HG03342 (cell line): ENCODE results near the gene AP4B1.
"Not testable (repeated sequence)": the region's sequence is repeated elsewhere in the genome, so short reads cannot be mapped to it uniquely, and the experiment has no call there.

Source experiments
- ATAC-seq: cut with Tn5 transposase; IDR thresholded peaks from one replicate; pipeline ENCODE4 v1.9.1; 2021; ENCODE audit warnings: mild to moderate bottlenecking, moderate library complexity; ENCODE audit not compliant: unreplicated experiment

Gene AP4B1

GRCh38 chr1:113904674-113905434 is at the start of gene AP4B1, which contains the start of gene DCLRE1B:
AP4B1 (minus strand) TSS chr1:113904799; CDS start chr1:113904717, 82 bp downstream.
DCLRE1B (plus strand) TSS chr1:113905326; CDS start chr1:113905587, 261 bp downstream.
- peak; percentile 86 for ATAC-seq

DNA sequence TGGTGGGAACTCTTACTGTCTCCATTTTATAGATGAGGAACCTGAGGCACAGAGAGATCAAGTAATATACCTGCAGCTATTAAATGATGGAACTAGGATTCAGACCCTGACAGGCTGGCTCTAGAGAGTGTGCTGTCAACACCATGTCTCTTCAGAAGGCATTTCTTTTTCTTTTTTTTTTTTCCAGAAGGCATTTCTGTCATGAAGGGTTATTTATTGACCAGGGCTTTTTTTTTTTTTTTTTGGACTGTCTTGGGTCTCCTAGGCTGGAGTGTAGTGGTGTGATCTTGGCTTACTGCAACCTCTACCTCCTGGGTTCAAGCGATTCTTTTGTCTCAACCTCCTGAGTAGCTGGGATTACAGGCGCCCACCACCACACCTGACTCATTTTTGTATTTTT is 47.1 kb upstream of the AP4B1 start:
- no peak for ATAC-seq

DNA sequence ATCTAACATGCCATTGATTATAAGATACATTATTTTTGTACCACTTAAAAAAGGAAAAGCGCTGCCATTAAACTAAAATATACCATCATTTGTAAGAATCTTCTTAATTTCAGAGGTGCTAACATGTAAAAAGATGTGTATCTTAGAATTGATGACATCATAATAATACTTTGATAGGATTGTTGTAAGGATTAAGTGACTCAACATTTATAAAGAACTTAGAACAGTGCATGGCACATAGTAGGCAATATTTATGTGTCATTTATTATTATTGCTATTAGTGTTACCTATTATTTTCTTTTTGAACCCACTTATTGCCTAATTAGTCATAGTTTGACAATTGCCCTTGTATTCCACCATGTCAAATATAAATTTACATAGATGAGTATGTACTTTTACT is 46.3 kb upstream of the AP4B1 start:
- ATAC-seq, result no peak

DNA sequence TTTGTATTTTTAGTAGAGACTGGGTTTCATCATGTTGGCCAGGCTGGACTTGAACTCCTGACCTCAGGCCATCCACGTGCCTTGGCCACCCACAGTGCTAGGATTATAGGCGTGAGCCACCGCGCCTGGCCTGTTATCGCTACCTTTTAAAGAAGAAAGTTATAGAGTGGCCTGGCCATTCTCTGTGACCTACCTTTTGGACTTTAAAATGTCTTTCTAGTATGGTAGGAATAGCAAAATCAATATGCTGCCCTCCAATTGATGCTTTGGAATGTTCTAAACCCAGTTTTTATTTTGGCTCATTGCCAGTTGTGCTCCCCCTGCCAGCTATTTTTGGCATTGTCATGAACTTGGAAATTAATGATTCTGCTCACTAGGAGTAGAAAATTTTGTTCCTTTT is 44.4 kb upstream of the AP4B1 start:
- no peak for ATAC-seq

DNA sequence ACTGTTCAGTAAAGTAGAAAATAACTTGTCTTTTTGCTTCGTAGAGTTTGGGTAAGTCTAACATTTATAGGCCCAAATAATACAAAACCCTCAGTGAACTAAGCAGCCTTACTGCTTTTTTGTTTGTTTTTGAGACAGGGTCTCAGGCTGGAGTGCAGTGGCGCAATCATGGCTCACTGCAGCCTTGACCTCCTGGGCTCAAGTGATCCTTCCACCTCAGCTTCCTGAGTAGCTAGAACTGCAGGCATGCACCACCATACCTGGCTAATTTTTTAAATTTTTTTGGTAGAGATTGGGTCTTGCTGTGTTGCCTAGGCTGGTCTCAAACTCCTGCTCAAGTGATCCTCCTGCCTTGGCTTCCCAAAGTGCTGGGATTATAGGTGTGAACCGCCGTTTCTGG is 43.6 kb upstream of the AP4B1 start:
- not testable (repeated sequence) for ATAC-seq

GRCh38 chr1:113947388-113948107 is 42.9 kb upstream of the AP4B1 start:
- ATAC-seq, result no peak

DNA sequence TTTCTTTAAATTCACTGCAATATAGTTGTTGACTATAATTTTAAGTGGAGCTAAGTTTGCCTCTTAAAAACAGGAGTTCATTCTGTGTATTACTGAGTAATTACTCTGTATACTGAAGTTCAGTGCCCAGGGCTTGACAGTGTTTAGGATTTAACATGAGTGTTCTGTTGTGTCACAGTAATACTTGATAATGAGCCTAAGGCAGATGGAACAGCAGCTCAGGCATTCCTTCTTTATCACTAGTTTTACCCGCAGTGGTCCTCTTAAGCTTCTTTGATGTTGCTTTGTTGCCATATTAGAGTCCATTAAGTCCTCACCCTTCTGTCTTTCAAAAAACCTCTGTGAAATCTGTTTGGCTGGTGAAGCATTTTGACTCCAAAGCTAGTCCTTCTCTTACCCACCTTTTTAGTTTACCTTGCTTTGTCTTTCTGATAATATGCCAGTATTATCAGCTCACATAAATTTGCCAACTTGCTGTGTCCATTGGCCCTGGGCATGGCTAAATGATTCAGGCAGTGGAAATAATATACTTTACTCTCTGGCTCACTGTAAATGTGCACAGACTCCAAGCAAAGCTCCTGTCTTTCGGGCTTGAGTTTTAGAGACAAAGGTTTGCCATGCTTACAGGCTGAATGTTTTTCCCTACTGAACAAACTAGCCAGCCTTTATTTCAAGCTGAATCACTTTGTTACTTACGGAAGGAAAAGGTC is 42.2 kb upstream of the AP4B1 start:
- no peak for ATAC-seq

- no peak for ATAC-seq
These were observed 41.5 kb upstream of the AP4B1 start for GRCh38 chr1:113946112-113946511.

DNA sequence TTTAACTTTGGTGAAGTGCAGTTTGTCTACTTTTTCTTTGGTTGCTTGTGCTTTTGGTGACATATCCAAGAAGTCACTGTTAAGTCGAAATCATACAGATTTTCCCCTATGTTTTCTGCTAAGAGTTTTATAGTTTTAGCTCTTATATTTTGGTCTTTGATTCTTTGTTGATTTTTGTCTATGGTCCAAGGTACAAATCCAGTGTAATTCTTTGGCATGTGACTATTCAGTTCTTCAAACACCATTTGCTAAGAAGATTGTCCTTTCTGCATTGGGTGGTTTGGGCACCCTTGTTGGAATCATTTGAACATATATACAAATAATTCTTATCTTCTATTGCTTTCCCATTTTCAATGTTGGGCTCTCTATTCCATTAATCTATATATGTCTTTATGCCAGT is 40.7 kb upstream of the AP4B1 start:
- no peak for ATAC-seq

DNA sequence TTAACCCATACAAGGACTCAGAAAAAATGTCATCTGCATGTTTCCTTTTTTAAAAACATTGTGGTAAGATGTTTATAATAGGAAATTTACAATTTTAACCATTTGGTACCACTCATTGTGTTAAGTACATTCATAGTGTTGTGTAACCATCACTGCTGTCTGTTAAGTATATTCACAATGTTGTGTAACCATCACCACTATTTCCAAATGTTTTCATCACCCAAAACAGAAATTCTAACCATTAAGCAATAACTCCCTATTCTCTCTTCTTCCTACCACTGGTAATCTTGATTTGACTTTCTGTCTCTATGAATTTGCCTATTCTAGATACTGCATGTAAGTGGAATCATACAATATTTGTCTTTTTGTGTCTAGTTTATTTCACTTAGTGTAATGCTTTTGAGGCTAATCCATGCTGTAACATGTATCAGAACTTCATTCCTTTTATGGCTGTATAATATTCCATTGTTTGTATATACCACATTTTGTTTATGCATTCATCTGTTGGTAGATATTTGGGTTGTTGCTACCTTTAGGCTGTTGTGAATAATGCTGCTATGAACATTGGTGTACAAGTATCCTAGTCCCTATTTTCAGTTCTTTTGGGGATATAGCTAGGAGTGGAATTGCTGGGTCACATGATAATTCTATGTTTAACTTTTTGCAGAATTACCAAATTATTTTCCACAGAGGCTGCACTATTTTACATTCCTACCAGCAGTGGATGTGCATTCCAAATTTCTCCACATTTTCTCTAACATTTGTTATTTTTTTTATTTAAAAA is 38.6 kb upstream of the AP4B1 start:
- no peak for ATAC-seq

DNA sequence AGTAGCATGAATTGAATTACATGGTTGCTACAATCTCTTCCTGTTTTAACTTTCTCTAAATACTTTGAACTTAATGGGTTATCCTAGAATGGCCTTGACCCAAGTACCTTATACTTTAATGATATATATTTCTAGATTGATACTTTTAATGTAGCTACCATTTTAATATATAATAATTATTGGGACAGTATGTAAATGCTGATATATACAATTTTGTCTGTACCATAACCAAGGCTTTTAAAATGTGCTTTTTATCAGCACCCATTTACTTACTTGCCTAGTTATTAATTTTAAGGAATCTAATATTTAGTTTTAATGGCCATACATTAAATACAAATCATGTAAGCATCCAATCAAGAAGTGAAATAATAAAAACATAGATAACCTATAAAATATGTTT is 37.9 kb upstream of the AP4B1 start:
- ATAC-seq, result no peak

DNA sequence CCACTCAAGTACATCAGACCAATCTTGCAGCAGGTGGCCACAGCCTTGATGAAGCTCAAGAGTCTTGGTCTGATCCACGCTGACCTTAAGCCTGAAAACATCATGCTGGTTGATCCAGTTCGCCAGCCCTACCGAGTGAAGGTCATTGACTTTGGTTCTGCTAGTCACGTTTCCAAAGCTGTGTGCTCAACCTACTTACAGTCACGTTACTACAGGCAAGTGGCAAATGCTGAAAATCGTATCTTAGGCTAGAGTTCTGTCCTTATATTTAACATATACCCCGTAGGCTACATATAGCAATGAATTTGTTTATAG is 36.6 kb upstream of the AP4B1 start:
- no peak for ATAC-seq

- ATAC-seq, result no peak
These were observed 36.0 kb upstream of the AP4B1 start for GRCh38 chr1:113940365-113941244.

DNA sequence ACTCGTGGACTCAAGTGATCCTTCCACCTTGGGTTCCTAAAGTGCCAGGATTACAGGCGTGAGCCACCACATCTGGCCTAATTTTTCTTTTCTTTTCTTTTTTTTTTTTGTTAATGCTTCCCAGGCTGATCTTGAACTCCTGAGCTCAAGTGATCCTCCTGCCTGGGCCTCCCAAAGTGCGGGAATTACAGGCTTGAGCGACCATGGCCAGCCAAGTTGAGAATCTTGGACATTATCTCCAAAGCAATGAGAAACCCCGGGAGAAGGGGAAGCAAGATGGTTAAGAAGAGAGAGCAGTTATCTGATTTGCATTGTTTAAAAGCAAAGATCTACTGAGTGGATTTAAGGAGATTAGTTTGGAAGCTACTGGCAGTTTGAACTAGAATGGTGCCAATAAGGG is 33.6 kb upstream of the AP4B1 start:
- ATAC-seq, result no peak

DNA sequence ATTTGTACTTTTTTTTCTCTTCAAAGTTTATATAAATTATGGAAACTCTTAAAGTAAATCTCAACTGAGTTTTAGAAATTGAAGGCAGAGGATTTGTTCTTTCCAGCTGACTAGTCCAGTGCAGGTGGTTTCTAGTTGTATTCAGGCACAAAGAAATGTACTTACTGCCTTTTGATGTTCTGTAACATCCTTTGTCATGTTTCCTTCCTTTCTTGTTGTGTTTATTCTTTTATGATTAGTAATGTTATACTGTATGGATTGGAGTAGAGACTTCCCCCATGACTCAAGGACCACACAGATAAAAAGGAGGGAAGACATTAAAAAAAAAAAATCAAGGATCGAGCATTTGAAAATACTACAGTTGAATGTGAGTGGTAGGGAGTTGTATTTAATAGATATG is 32.5 kb upstream of the AP4B1 start:
- no peak for ATAC-seq

DNA sequence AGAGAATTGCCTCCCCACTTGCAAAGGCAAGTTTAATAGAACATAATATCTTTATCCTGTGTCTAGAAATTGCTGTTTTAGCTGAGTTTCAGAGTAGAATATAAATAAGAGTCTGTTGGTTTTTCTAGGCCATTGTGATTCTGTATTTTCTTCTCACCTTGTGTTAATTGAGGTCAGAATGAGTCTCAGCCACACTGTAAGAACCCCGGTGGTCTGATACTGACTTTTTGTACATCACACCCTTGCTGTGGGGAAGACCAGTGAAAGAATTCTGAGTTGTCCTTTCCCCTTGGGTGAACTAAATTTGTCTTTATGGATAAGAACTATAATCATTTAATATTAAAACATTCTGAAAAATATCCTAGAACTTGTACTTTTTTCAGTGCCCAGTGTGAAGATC is 31.4 kb upstream of the AP4B1 start:
- no peak for ATAC-seq

DNA sequence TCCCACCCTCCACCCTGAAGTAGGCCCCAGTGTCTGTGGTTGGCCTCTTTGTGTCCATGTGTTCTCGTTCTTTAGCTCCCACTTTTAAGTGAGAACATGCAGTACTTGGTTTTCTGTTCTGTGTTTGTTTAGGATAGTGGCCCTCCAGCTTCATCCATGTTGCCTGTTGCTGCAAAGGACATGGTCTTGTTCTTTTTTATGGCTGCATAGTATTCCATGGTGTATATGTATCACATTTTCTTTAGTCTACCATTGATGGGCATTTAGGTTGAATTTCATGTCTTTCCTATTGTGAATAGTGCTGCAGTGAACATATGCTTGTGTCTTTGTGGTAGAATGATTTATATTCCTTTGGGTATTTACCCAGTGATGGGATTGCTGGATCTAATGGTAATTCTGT is 30.6 kb upstream of the AP4B1 start:
- ATAC-seq, result no peak

GRCh38 chr1:113934511-113935055 is 30.0 kb upstream of the AP4B1 start:
- no peak for ATAC-seq

DNA sequence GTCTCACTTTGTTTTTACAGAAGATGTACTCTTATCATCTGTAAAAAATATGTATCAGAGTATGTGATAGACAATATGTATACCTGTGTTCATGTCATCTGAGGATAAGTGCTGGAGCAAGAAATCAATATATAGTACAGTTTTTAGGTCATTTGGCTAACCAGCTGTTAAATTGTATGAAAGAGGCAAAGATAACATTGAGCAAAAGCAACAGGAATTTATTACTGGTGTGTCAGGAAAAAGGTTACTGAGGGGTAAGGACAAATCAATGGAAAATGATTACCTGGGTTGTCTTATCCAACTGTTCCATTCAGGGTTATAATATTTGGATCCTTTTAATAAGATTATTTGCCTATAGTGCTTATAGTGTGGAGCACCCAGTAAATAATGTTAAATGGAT is 29.4 kb upstream of the AP4B1 start:
- ATAC-seq, result no peak

GRCh38 chr1:113931451-113931851 is 26.9 kb upstream of the AP4B1 start:
- ATAC-seq, result no peak
